Activated B cell treated with CpG ODN at 0.5 μM for 24 hours (primary cell): Measurements from ENCODE around the gene AGXT2. TPM values are rescaled to one million over a fixed set of nuclear protein-coding genes. Genes with fewer than 3 reads are reported as not detected.

Experiments used
- ATAC-seq: fragments of 200-7000 bp; cut with Tn5 transposase; one replicate; pipeline ENCODE4 v1.10.0; 2021; ENCODE audit warnings: low read depth, mild to moderate bottlenecking, moderate library complexity
- CTCF ChIA-PET: fragments of 350-600 bp; sonication (Branson Sonifier 250); formaldehyde crosslinking; loops from one replicate; lab custom pipeline; 2021; ENCODE audit warnings: antibody characterized with exemption; lab: Charles Lee
- POLR2A ChIA-PET: fragments of 350-600 bp; sonication (Branson Sonifier 250); formaldehyde crosslinking; loops from one replicate; lab custom pipeline; 2021; ENCODE audit warnings: antibody characterized with exemption; lab: Charles Lee
- DNase-seq: peaks from one replicate; pipeline ENCODE4 v3.0.0; 2022
- H3K27ac Mint-ChIP-seq: one replicate; pipeline ENCODE4 v1.8.0; 2020; ENCODE audit warnings: mixed read lengths
- H3K27me3 Mint-ChIP-seq: one replicate; pipeline ENCODE4 v1.8.0; 2021; ENCODE audit warnings: mixed read lengths
- H3K36me3 Mint-ChIP-seq: one replicate; pipeline ENCODE4 v1.8.0; 2021; ENCODE audit warnings: low read depth, mixed read lengths
- H3K4me1 Mint-ChIP-seq: one replicate; pipeline ENCODE4 v1.8.0; 2021; ENCODE audit warnings: mixed read lengths
- H3K4me3 Mint-ChIP-seq: one replicate; pipeline ENCODE4 v1.8.0; 2020; ENCODE audit warnings: mild to moderate bottlenecking, mixed read lengths
- H3K9me3 Mint-ChIP-seq: one replicate; pipeline ENCODE4 v1.8.0; 2020; ENCODE audit warnings: mixed read lengths
- intact Hi-C: fragments of 100-400 bp; cut with micrococcal nuclease; formaldehyde crosslinking; loops from one replicate; pipeline ENCODE4 v1.15.1; 2024
- total RNA-seq: library from RNA; stranded (reverse); gene quantifications from 2 replicates; pipeline ENCODE4 v1.2.3, GENCODE V29; 2022
- TF ChIP-seq, protein P1 (sequence below): fragments of 200-600 bp; IDR thresholded peaks from one replicate; pipeline ENCODE4 v1.8.0; 2022; ENCODE audit warnings: antibody characterized with exemption, mild to moderate bottlenecking

The AGXT2 gene
- total RNA-seq, 1 donor from 2014 or later: not detected

DNA sequence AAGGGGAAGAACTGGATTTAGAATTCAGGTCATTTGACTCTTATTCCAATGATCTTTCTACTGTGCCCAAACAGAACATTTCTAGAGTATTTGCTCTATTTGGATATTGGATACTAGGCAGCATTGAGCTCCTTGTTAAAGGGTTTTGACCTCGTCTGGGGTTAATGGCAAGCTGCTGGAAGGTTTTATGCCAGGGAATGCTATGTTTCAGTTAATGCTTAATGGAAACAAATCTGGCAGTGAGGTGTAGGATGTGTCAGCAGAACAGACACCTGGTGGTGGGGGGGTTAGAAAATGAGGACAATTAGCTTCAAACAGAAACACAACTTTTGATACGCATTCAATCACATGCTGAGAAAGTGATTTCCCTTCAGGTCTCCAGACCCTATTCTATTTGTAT is 51.5 kb downstream of the AGXT2 start:
- ATAC-seq (no peak), DNase-seq (no peak)
- H3K9me3 Mint-ChIP-seq: no peaks in the 10 kb centered on the region
- H3K4me3 Mint-ChIP-seq: no peak overlapping the region
- CTCF ChIA-PET: interaction anchor here (0.9 kb wide), 1 partner anchor 473 kb away, joined by 3 read pairs; no protein-coding TSS in a partner anchor
- H3K4me1 Mint-ChIP-seq: no peaks in the 10 kb centered on the region
- intact Hi-C loops: no loop called here
- TF ChIP-seq, protein P1, sequence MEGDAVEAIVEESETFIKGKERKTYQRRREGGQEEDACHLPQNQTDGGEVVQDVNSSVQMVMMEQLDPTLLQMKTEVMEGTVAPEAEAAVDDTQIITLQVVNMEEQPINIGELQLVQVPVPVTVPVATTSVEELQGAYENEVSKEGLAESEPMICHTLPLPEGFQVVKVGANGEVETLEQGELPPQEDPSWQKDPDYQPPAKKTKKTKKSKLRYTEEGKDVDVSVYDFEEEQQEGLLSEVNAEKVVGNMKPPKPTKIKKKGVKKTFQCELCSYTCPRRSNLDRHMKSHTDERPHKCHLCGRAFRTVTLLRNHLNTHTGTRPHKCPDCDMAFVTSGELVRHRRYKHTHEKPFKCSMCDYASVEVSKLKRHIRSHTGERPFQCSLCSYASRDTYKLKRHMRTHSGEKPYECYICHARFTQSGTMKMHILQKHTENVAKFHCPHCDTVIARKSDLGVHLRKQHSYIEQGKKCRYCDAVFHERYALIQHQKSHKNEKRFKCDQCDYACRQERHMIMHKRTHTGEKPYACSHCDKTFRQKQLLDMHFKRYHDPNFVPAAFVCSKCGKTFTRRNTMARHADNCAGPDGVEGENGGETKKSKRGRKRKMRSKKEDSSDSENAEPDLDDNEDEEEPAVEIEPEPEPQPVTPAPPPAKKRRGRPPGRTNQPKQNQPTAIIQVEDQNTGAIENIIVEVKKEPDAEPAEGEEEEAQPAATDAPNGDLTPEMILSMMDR: no peak
- POLR2A ChIA-PET: no interaction called here
- no peak overlapping the region for H3K27ac Mint-ChIP-seq
- H3K27me3 Mint-ChIP-seq: peaks cover 15% of the 10 kb centered on the region
- no peaks in the 10 kb centered on the region for H3K36me3 Mint-ChIP-seq

DNA sequence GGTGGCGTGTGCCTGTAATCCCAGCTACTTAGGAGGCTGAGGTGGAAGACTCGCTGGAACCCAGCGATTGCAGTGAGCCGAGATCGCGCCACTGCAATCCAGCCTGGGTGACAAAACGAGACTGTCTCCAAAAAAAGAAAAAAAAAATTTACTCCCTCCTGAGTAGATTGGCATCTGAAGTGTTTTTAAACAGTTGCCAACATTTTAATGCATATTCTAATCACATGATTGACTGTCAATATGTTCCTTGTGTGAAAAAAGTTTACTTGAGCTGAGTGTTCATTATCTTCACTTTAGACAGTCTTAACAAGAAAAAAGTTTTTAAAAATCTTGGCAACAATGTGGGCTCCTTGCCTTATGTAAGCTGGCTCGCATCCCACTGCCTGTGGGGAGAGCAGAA is 53.8 kb downstream of the AGXT2 start:
- TF ChIP-seq, protein P1: no peak
- H3K27me3 Mint-ChIP-seq: peaks cover 12% of the 10 kb centered on the region
- H3K27ac Mint-ChIP-seq: no peak overlapping the region
- no peak overlapping the region for H3K4me3 Mint-ChIP-seq
- ATAC-seq (no peak), DNase-seq (no peak)
- no peaks in the 10 kb centered on the region for H3K9me3 Mint-ChIP-seq
- no peaks in the 10 kb centered on the region for H3K4me1 Mint-ChIP-seq
- H3K36me3 Mint-ChIP-seq: no peaks in the 10 kb centered on the region
- ChIA-PET POLR2A (no interaction called here), CTCF (no interaction called here)
- intact Hi-C loops: loop anchor here (5.0 kb wide), 1 partner anchor 477 kb away; no protein-coding TSS in a partner anchor

DNA sequence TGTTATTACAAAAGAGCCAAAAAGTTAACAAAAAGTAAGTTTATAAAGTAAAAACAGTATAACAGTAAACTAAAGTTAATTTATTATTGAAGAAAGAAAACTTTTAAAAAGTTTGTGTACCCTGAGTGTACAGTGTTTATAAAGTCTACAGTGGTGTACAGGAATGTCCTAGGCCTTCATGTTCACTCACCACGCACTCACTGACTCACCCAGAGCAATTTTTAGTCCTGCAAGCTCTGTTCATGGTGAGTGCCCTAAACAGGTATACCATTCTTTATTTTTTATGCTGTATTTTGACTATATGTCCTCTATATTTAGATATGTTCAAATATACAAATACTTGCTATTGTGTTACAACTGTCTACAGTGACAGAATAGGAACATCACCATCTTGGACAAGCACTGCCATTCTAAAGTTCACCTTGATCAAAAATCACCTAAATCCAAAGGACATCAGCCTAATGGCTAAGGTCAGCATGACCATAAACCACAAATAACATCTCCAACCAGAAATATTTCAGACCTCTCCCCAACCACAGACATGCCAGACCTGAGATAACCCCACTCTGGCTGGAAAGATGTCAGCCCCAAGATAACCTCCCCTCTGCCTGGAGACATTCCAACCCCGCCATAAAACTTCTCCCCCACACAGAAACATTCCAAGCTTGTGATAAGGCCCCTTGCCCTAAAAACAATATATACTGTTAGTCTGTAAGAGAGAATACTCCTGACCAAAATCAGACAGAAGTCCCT is 56.1 kb downstream of the AGXT2 start:
- Mint-ChIP-seq H3K36me3 (no peaks in the 10 kb centered on the region), H3K27ac (no peak overlapping the region), H3K9me3 (peaks cover 6% of the 10 kb centered on the region), H3K4me3 (no peak overlapping the region), H3K27me3 (peaks cover 24% of the 10 kb centered on the region), H3K4me1 (no peaks in the 10 kb centered on the region)
- ChIA-PET CTCF (no interaction called here), POLR2A (no interaction called here)
- DNase-seq: no peak
- intact Hi-C loops: loop anchor here (5.0 kb wide), 1 partner anchor 474 kb away; no protein-coding TSS in a partner anchor
- ATAC-seq: no peak
- TF ChIP-seq, protein P1: no peak

DNA sequence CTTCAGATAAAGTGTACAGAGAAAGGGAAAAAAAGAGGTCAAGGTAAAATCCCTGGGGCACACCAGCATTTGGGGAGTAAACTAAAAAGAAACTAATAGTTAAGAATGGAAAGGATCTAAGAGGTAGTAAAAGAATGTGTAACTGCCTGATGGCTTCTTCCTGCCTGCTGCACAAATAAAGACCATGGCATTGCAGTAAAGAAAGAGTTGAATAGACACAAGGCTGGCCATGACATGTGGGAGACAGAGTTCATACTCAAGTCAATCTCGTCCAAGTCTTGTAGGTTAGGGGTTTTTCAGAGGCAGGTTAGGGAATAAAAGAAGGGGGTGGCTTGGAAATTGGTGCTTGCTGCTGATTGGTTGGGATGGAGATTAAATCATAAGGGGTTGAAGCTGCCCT is 60.8 kb downstream of the AGXT2 start:
- TF ChIP-seq, protein P1: no peak
- H3K4me1 Mint-ChIP-seq: no peaks in the 10 kb centered on the region
- ATAC-seq (no peak), DNase-seq (no peak)
- peaks cover 21% of the 10 kb centered on the region for H3K9me3 Mint-ChIP-seq
- peaks cover 13% of the 10 kb centered on the region for H3K27me3 Mint-ChIP-seq
- intact Hi-C loops: no loop called here
- ChIA-PET POLR2A (no interaction called here), CTCF (no interaction called here)
- no peak overlapping the region for H3K27ac Mint-ChIP-seq
- no peak overlapping the region for H3K4me3 Mint-ChIP-seq
- H3K36me3 Mint-ChIP-seq: no peaks in the 10 kb centered on the region

DNA sequence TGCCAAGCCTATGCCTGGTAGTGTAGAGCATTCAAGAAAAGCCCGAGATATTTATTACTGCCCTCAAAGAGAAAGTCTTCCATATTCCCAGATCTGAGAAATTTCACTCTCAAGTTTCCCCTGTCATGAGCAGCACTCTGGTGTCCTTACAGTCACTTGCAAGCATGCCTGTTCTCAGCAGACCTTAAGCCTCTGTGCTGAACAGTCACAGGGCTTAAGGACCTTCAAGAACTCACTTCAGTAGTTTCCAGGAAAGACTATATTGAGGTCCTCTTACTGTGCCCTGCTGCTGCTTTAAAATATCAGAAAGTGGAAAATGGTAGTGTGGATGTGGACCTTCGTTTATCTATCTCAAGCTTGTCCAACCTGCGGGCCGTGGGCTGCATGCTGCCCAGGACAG is 64.9 kb downstream of the AGXT2 start:
- ChIA-PET CTCF (no interaction called here), POLR2A (no interaction called here)
- H3K9me3 Mint-ChIP-seq: peaks cover 27% of the 10 kb centered on the region
- ATAC-seq (no peak), DNase-seq (no peak)
- peaks cover 8% of the 10 kb centered on the region for H3K27me3 Mint-ChIP-seq
- H3K4me3 Mint-ChIP-seq: no peak overlapping the region
- H3K27ac Mint-ChIP-seq: no peak overlapping the region
- no peaks in the 10 kb centered on the region for H3K4me1 Mint-ChIP-seq
- TF ChIP-seq, protein P1: no peak
- H3K36me3 Mint-ChIP-seq: no peaks in the 10 kb centered on the region
- intact Hi-C loops: no loop called here
